OCI-LY3 (cell line): ENCODE measurements around the gene PEX7.
"Not testable (repeated sequence)": the region's sequence is repeated elsewhere in the genome, so short reads cannot be mapped to it uniquely, and the experiment has no call there.

Source experiments
- H2AFZ ChIP-seq: fragments of 200-600, 300-600 bp; shearing (Covaris generic); 2 replicates; pipeline ENCODE4 v1.6.0; 2014; ENCODE audit warnings: antibody characterized with exemption, low read depth, low read length
- H3K27ac ChIP-seq: fragments of 200-600, 300-600 bp; sonication (generic); 2 replicates; pipeline ENCODE4 v1.5.1; 2014; ENCODE audit warnings: mild to moderate bottlenecking, low read length, moderate library complexity, mixed read lengths
- H3K27me3 ChIP-seq: fragments of 200-600, 300-600 bp; sonication (generic); 2 replicates; pipeline ENCODE4 v1.6.1; 2014; ENCODE audit warnings: low read depth, low read length, mixed read lengths
- H3K36me3 ChIP-seq: fragments of 200-600, 300-600 bp; sonication (generic); replicated peaks from 2 replicates; pipeline ENCODE3; 2014; ENCODE audit warnings: low read depth, low read length, mixed read lengths
- H3K4me1 ChIP-seq: fragments of 300-600, 200-600 bp; sonication (generic); 2 replicates; pipeline ENCODE4 v1.6.1; 2014; ENCODE audit warnings: low read length, mixed read lengths
- H3K4me2 ChIP-seq: fragments of 200-600, 300-600 bp; sonication (generic); 2 replicates; pipeline ENCODE4 v1.6.1; 2014; ENCODE audit warnings: low read length, mixed read lengths
- H3K4me3 ChIP-seq: fragments of 300-600, 200-600 bp; sonication (generic); 2 replicates; pipeline ENCODE4 v1.5.1; 2014; ENCODE audit warnings: antibody characterized with exemption, mild to moderate bottlenecking, low read length, moderate library complexity
- H3K79me2 ChIP-seq: fragments of 300-600, 200-600 bp; shearing (Covaris generic); 2 replicates; pipeline ENCODE4 v1.6.1; 2014; ENCODE audit warnings: mild to moderate bottlenecking, low read length, mixed read lengths
- H3K9ac ChIP-seq: fragments of 300-600, 200-600 bp; shearing (Covaris generic); 2 replicates; pipeline ENCODE4 v1.6.0; 2014; ENCODE audit warnings: mild to moderate bottlenecking, low read length, moderate library complexity
- H3K9me3 ChIP-seq: fragments of 200-600, 300-600 bp; shearing (Covaris generic); 2 replicates; pipeline ENCODE4 v1.6.1; 2014; ENCODE audit warnings: low read length, mixed read lengths; ENCODE audit not compliant: insufficient read depth
- H4K20me1 ChIP-seq: fragments of 200-600, 300-600 bp; sonication (generic); 2 replicates; pipeline ENCODE4 v1.6.1; 2016; ENCODE audit warnings: low read length, mixed read lengths; ENCODE audit not compliant: insufficient read depth
- EZH2phosphoT487 ChIP-seq: fragments of 200-600 bp; shearing (Covaris generic); IDR thresholded peaks from 2 replicates; pipeline ENCODE4 v1.6.1; 2018; ENCODE audit warnings: antibody characterized with exemption, mixed run types, low read depth
- TF ChIP-seq, protein P1 (sequence below): fragments of 200-600, 300-600 bp; sonication (generic); IDR thresholded peaks from 2 replicates; pipeline ENCODE4 v1.5.1; 2014; ENCODE audit warnings: antibody characterized with exemption, low read length, low read depth

Gene PEX7

DNA sequence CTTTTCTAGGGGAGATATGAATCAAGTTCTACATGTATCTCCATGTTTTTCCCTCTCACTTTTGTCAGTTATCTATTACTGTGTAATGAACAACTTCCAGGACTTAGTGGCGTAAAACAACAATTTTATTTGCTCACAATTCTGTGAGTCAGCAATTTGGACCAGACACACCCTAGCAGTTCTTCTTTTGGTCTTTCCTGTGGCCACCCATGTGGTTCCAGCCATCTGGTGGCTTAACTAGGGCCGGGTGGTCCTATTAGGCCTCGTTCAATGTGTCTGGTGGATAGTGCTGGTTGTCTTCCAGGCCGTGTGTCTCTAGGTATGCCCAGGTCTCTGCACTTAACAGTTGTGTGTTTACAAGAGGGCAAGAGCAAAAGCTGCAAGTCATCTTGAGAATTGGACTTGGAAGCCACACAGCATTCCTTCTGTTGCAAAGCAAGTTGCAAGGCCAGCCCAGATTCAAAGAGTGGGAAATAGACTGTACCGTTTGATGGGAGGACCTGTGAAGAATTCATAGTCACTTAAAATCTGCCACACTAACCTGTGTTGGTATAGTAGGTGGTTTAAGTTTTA, 78.9 kb downstream of the PEX7 start:
- Histone ChIP-seq H3K4me2 (no peak overlapping the region), H3K4me1 (no peaks in the 10 kb centered on the region), H3K27ac (no peak overlapping the region), H3K9ac (no peak overlapping the region), H3K79me2 (no peaks in the 10 kb centered on the region), H3K36me3 (no peaks in the 10 kb centered on the region), H3K4me3 (no peak overlapping the region), H2AFZ (no peak overlapping the region), H3K27me3 (no peaks in the 10 kb centered on the region), H4K20me1 (no peaks in the 10 kb centered on the region), H3K9me3 (no peaks in the 10 kb centered on the region)
- TF ChIP-seq EZH2phosphoT487: no peak
- TF ChIP-seq, protein P1, sequence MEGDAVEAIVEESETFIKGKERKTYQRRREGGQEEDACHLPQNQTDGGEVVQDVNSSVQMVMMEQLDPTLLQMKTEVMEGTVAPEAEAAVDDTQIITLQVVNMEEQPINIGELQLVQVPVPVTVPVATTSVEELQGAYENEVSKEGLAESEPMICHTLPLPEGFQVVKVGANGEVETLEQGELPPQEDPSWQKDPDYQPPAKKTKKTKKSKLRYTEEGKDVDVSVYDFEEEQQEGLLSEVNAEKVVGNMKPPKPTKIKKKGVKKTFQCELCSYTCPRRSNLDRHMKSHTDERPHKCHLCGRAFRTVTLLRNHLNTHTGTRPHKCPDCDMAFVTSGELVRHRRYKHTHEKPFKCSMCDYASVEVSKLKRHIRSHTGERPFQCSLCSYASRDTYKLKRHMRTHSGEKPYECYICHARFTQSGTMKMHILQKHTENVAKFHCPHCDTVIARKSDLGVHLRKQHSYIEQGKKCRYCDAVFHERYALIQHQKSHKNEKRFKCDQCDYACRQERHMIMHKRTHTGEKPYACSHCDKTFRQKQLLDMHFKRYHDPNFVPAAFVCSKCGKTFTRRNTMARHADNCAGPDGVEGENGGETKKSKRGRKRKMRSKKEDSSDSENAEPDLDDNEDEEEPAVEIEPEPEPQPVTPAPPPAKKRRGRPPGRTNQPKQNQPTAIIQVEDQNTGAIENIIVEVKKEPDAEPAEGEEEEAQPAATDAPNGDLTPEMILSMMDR: no peak

DNA sequence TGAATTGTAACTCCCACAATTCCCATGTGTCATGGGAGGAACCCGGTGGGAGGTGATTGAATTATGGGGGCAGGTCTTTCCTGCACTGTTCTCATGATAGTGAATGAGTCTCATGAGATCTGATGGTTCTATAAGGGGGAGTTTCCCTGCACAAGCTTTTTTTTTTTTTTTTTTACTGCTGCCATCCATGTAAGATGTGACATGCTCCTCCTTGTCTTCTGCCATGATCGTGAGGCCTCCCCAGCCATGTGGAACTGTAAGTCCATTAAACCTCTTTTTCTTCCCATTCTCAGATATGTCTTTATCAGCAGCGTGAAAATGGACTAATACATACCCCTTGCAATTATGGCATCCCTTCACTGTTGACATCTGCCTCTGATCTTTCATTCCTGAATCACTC, 82.1 kb downstream of the PEX7 start:
- not testable (repeated sequence) for H3K79me2 ChIP-seq, H3K36me3 ChIP-seq, H3K4me2 ChIP-seq, H3K27ac ChIP-seq, H3K4me1 ChIP-seq, H2AFZ ChIP-seq, H3K9me3 ChIP-seq, H3K4me3 ChIP-seq, H4K20me1 ChIP-seq, H3K27me3 ChIP-seq, H3K9ac ChIP-seq

- Histone ChIP-seq H3K9ac (no peak overlapping the region), H4K20me1 (no peaks in the 10 kb centered on the region), H3K27me3 (no peaks in the 10 kb centered on the region), H3K4me2 (no peak overlapping the region), H3K79me2 (no peaks in the 10 kb centered on the region), H3K4me1 (no peaks in the 10 kb centered on the region), H3K4me3 (no peak overlapping the region), H3K9me3 (no peaks in the 10 kb centered on the region), H3K27ac (no peak overlapping the region), H3K36me3 (no peaks in the 10 kb centered on the region), H2AFZ (no peak overlapping the region)
- TF ChIP-seq, protein P1: no peak
- no peak for TF ChIP-seq EZH2phosphoT487
These were observed 92.6 kb downstream of the PEX7 start for GRCh38 chr6:136914947-136915346.

GRCh38 chr6:136918706-136919105, 96.3 kb downstream of the PEX7 start:
- Histone ChIP-seq H3K4me3 (no peak overlapping the region), H3K79me2 (no peaks in the 10 kb centered on the region), H3K4me1 (no peaks in the 10 kb centered on the region), H3K27me3 (no peaks in the 10 kb centered on the region), H3K4me2 (no peak overlapping the region), H4K20me1 (no peaks in the 10 kb centered on the region), H2AFZ (no peak overlapping the region), H3K9ac (no peak overlapping the region), H3K27ac (no peak overlapping the region), H3K9me3 (no peaks in the 10 kb centered on the region), H3K36me3 (no peaks in the 10 kb centered on the region)
- TF ChIP-seq, protein P1: no peak
- no peak for TF ChIP-seq EZH2phosphoT487

GRCh38 chr6:136920216-136920615, 97.8 kb downstream of the PEX7 start:
- Histone ChIP-seq H3K4me1 (no peaks in the 10 kb centered on the region), H3K36me3 (no peaks in the 10 kb centered on the region), H3K9me3 (no peaks in the 10 kb centered on the region), H2AFZ (no peak overlapping the region), H3K79me2 (no peaks in the 10 kb centered on the region), H3K4me3 (no peak overlapping the region), H3K27me3 (no peaks in the 10 kb centered on the region), H3K9ac (no peak overlapping the region), H3K27ac (no peak overlapping the region), H4K20me1 (no peaks in the 10 kb centered on the region), H3K4me2 (no peak overlapping the region)
- TF ChIP-seq, protein P1: no peak
- TF ChIP-seq EZH2phosphoT487: no peak
